ENCODE data around the gene ING5.

DNA sequence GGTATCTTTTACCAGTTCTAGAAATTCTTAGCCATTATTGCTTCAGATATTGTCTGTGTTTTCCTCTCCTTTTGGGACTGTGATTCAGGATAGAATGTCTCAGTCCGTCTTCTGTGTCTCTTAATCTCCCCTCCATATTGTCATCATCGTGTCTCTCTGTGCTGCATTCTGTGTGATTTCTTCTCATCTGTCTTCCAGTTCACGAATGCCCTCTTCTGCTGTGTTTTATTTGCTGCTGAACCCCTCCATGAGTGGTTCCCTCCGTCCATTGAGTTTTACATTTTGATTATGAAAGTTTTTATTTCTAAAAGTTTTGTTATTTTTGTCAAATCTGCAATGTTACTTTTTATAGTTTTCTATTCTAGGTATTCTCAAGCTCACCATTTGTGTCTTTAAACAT lies 44.2 kb downstream of the ING5 start:
- TF ChIP-seq POLR2AphosphoS5 (IDR thresholded peaks at IDR 0.05) (no peak), POLR2A (IDR thresholded peaks at IDR 0.05) (no peak)
- TF ChIP-seq, protein P1, sequence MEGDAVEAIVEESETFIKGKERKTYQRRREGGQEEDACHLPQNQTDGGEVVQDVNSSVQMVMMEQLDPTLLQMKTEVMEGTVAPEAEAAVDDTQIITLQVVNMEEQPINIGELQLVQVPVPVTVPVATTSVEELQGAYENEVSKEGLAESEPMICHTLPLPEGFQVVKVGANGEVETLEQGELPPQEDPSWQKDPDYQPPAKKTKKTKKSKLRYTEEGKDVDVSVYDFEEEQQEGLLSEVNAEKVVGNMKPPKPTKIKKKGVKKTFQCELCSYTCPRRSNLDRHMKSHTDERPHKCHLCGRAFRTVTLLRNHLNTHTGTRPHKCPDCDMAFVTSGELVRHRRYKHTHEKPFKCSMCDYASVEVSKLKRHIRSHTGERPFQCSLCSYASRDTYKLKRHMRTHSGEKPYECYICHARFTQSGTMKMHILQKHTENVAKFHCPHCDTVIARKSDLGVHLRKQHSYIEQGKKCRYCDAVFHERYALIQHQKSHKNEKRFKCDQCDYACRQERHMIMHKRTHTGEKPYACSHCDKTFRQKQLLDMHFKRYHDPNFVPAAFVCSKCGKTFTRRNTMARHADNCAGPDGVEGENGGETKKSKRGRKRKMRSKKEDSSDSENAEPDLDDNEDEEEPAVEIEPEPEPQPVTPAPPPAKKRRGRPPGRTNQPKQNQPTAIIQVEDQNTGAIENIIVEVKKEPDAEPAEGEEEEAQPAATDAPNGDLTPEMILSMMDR (IDR thresholded peaks at IDR 0.05), result no peak

Measured in transverse colon (tissue), 4 donors.